ENCODE measurements around the gene MTG2.

DNA sequence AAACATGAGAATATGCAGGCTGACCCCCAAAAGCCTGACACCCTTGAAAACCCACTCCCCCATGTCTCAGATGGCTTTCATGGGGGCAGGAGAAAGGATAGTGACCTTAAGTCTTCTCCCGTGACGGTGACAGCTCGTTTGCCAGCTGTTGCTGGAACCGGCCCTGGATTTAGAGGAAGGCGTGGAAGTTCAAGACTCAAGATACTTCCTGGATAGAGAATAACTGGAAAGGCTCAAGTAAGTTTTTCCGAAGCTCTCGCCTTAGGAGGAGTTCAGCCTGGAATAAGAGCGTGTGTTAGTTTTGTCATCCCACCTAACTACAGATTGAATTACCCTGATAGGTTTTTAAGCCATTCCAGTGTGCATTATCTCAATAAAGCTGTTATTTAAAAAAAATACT is 11.6 kb upstream of the MTG2 start:
- TF ChIP-seq, protein P1, sequence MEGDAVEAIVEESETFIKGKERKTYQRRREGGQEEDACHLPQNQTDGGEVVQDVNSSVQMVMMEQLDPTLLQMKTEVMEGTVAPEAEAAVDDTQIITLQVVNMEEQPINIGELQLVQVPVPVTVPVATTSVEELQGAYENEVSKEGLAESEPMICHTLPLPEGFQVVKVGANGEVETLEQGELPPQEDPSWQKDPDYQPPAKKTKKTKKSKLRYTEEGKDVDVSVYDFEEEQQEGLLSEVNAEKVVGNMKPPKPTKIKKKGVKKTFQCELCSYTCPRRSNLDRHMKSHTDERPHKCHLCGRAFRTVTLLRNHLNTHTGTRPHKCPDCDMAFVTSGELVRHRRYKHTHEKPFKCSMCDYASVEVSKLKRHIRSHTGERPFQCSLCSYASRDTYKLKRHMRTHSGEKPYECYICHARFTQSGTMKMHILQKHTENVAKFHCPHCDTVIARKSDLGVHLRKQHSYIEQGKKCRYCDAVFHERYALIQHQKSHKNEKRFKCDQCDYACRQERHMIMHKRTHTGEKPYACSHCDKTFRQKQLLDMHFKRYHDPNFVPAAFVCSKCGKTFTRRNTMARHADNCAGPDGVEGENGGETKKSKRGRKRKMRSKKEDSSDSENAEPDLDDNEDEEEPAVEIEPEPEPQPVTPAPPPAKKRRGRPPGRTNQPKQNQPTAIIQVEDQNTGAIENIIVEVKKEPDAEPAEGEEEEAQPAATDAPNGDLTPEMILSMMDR (optimal IDR thresholded peaks at IDR 0.05 in 1 of 3, IDR thresholded peaks at IDR 0.05 in 1 of 3, conservative IDR thresholded peaks at IDR 0.05 in 1 of 3; ENCODE audit: extremely low read depth in 1 of 3, insufficient read depth in 2 of 3, low read length in 3 of 3): no peak
- TF ChIP-seq EZH2 (IDR thresholded peaks at IDR 0.05; ENCODE audit: low read length): no peak

Data from keratinocyte (primary cell).